ENCODE data around the gene SNX21.

SNX21 gene

DNA sequence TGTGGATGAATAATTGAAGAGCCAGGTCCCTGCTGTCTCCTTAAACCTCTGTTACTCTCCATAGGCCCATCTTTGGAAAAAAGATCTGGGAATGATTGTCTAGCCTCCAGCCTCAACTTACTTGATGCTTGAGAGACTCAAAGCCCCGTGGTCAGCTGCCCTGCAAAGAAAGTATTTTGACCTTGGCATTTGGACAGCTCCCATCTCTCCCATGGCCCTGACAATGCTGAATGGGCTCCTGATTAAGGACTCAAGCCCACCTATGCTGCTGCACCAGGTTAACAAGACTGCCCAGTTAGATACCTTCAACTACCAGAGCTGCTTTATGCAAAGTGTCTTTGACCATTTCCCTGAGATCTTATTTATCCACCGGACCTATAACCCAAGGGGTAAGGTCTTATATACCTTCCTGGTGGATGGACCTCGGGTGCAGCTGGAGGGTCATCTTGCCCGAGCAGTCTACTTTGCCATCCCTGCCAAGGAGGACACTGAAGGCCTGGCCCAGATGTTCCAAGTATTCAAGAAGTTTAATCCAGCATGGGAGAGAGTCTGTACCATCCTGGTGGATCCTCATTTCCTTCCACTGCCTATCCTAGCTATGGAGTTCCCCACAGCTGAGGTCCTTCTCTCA is 49.0 kb downstream of the SNX21 start:
- no peak for DNase-seq (ENCODE audit: low spot score)

DNA sequence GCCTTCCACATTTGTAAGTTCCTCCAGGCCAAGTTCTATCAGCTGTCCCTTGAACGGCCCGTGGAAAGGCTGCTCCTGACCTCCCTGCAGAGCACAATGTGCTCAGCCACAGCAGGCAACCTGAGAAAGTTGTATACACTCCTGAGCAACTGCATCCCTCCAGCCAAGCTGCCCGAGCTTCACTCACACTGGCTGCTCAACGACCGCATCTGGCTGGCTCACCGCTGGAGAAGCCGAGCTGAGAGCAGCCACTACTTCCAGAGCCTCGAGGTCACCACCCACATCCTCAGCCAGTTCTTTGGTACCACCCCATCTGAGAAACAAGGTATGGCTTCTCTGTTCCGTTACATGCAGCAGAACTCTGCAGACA is 49.5 kb downstream of the SNX21 start:
- no peak for DNase-seq (ENCODE audit: low spot score)

DNA sequence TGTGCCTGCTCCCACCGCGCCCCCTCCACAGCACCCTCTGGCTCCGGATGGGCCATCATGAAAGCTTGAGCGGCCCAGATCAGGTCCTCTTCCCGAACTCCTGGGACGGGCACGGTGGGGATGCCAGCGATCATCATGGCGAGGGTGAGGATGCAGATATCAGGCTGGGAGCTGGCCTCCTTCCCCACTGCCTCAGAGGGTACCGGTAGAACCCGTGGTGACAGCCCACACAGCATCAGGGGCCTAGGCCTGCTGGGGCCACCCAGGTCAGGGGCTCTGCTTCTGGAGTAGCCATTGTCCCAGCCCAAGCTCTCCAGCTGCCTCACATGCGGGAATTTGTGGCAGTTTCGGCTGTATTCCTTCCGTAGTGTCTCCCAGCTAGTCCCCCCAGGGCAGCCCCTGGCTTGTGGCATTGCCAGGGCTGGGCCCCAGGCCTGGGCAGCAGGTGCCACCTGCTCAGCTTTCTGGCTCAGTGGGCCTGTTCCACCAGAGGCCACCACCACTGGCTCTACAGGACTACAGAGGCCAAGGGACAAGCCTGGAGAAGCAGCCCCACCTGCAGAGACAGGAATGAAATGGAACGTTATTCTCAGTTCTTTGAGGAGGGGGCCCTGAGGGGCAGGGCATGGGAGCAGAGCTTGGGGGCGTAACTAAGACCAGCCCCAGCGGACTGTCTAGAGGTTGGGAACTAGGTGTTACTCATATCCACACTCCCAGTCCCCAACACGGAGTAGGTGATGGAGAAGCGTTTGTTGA is 53.2 kb downstream of the SNX21 start:
- DNase-seq (ENCODE audit: low spot score), result no peak

DNA sequence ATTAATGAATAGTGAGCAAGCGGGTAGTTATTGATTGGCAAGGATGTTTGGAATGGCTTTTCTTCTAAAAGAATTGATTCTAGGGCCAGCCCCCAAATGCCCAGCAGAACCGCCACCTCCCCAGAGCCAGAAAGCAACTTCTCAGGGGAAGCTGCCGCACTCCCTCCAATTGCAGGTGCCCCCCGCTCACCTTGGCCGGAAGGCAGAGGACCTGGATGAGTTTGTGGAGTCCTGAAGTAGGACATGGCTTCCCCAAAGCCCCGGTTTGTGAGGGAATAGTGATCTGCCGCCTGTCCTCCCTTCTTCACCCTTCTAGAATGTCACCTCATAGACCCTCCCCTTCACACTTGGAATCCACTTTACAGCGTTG is 53.7 kb downstream of the SNX21 start, which contains the start of gene SPATA25:
Gene SPATA25, minus strand, starts transcription at position 277 of the 370 bp plus-strand sequence. Its CDS starts 32 bp downstream, at position 245.
- DNase-seq (ENCODE audit: low spot score), result no peak

DNA sequence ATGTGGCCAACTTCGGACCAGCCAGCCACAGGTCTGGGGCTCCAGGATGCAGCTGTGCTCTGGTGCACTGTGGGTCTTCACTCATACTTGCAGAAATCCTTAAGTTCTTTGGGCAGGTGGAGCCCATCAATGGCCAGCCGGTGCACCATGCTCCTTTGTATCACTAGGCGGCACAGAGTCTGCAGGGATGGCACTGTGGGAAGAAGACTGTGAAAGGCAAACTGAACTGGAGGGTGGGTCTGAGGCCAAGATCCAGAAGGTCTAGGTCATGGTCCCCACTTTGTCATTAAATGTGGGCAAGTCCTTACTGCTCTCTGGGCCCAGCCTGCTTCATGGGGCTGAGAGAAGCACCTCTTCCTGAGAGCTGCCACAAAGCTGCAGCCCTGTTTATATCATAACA is 55.1 kb downstream of the SNX21 start:
- no peak for DNase-seq (ENCODE audit: low spot score)

DNA sequence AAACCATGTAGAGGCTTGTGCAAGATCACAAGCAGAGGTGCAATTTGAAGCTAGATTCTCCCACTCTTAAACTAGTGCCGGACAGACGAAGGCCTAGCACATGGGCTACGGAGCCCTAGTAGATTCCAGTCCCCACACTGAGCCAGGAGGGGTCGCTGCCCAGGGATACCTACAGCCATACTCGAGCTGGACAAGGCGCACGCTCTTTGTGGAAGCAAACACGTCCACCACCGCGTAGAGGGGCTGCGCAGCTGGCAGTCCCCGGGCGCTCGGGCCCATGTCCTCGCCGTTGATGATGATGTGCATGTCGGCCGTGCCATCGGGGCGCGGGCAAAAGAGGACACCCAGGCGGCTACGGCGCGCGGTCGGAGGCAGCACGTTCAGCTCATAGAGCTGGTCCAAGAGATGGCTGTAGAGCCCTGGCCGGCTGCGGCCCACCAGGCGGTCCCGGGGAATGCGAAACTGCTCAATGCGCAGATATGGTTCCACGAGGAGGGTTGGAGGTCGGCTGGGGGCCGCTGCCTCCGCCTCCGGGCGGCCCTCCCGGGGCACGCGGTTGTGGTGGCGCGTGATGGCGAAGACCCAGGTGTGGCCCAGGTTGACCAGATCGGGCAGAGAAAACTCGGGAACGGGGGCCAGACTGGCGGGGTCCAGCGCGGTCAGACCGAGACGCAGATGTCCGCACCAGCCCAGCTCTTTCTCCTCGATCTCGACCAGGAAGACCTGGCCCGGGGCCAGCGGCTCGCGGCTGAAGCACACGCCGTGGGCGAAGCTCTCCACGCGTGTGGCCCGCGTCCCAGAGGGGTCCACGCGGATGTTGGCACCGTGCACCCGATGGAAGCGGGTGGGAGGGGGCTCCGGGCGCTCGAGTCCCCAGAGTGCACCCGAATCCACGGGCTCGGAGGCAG is 56.7 kb downstream of the SNX21 start:
- DNase-seq (ENCODE audit: low spot score), result peak; percentile 54

DNA sequence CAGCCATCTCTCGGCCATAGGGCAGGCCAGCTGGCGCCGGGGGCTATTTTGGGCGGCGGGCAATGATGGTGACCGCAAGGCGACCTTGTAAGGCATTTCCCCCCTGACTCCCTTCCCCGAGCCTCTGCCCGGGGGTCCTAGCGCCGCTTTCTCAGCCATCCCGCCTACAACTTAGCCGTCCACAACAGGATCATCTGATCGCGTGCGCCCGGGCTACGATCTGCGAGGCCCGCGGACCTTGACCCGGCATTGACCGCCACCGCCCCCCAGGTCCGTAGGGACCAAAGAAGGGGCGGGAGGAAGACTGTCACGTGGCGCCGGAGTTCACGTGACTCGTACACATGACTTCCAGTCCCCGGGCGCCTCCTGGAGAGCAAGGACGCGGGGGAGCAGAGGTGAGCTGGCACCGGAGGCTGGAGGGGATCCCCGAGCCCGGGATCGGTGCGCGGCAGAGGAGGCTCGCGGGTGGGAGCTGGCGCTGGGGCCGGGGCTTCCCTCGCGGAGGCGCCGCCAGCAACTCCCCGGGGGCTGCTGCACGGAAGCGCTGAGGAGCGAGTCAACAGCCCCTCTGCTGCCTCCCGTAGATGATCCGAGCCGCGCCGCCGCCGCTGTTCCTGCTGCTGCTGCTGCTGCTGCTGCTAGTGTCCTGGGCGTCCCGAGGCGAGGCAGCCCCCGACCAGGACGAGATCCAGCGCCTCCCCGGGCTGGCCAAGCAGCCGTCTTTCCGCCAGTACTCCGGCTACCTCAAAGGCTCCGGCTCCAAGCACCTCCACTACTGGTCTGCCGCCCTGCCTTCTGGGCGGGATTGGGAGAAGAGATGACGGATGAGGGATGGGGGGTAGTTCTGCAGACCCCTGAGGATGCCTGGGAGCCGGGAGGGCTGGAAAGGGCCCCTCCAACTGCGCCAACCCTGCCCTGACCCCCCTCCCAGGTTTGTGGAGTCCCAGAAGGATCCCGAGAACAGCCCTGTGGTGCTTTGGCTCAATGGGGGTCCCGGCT is 57.7 kb downstream of the SNX21 start, which contains the start of the genes CTSA and NEURL2:
Gene CTSA, plus strand, starts transcription at position 351 of the 999 bp plus-strand sequence. Its CDS starts 234 bp downstream, at position 585.
Gene NEURL2, minus strand, starts transcription at position 224 of the 999 bp plus-strand sequence. Its CDS starts 217 bp downstream, at position 7.
- DNase-seq (ENCODE audit: low spot score), result peak; percentile 80

DNA sequence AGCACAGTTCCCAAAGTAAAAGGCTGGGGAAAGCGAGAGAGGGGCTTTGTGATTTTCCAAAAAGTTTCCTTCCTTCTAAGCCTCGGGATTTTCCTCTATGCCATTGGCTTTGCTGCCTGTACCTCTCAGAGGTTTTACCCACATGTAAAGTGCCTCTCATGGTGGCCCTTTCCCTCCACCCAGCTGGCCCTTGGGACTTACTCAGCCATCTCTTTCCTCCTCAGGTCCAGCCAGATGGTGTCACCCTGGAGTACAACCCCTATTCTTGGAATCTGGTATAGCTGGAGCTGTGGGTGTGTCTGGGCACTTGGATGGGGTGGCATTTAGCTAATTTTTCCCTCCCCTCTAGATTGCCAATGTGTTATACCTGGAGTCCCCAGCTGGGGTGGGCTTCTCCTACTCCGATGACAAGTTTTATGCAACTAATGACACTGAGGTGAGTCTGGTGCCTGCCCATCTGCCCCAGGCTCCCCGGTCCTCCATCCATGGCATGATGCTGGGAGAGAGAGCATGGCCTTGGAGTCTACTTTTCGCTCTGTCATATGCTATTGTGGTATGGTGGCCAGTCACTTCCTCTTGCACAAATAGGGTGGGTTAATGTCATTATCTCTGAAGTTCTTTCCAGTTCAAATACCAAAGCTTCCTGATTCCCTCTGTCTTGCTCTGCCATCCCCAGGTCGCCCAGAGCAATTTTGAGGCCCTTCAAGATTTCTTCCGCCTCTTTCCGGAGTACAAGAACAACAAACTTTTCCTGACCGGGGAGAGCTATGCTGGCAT is 58.6 kb downstream of the SNX21 start:
- DNase-seq (ENCODE audit: low spot score), result peak; percentile 43
